HG03521 (cell line): ENCODE data around the gene LYPD8.

Experiments used
- ATAC-seq: cut with Tn5 transposase; IDR thresholded peaks from one replicate; pipeline ENCODE4 v1.9.1; 2021; ENCODE audit warnings: mild to moderate bottlenecking, moderate library complexity; ENCODE audit not compliant: unreplicated experiment

Gene LYPD8

DNA sequence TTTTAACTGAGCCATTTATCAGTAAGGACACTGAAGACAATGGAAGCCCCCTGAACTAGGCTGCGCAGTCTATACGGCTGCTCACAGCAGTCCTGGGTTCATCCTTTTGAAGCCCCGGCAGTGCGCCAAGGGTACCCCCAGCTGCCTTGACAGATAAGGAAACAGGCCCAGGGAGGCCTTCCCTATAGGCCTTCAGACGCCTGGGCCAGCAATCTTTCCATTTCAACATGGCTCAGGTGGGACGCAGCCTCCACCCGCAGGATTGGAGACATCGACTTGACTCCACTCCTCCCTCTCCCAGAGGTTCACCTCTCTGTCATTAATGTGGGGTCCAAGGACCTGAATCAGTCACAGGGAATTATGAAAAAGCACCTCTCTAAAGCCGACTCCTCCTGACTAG lies 2.8 kb upstream of the LYPD8 start:
- no peak for ATAC-seq

- ATAC-seq = no peak
Observed at GRCh38 chr1:248757784-248758195, 2.2 kb upstream of the LYPD8 start.

DNA sequence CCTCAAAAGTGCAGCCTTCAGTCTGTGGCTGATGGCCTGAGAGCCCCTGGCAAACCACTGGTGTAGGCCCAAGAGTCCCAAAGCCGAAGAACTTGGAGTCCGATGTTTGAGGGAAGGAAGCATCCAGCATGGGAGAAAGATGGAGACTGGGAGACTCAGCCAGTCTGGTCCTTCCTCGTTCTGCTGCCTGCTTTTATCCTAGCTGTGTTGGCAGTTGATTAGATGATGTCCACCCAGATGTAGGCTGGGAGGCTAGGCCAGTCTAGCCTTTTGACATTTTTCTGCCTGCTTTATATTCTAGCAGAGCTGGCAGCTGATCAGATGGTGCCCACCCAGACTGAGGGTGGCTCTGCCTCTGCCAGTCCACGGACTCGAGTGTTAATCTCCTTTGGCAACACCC lies 1.1 kb upstream of the LYPD8 start:
- ATAC-seq = no peak

DNA sequence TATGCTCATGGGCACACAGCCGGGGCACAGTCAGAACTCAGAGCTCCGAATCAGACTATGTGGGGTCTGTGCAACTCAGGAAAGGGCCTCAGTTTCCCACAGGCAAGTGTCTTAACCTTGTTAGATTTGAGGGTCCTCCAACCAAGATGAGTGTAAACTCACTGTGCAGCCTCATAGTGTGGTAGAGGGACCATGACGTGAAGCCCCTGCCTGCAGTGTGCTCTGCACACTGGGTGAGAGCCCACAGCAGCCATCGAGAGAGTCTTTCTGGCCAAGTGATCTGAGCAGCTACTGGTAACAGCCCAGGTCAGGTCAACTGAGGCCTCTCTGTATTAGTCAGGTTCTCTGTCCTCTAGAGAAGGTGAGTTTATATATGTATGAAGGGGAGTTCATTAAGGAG lies 592 bp upstream of the LYPD8 start:
- ATAC-seq = no peak

- ATAC-seq = no peak
Observed at GRCh38 chr1:248753708-248754280, 1.8 kb downstream of the LYPD8 start.

DNA sequence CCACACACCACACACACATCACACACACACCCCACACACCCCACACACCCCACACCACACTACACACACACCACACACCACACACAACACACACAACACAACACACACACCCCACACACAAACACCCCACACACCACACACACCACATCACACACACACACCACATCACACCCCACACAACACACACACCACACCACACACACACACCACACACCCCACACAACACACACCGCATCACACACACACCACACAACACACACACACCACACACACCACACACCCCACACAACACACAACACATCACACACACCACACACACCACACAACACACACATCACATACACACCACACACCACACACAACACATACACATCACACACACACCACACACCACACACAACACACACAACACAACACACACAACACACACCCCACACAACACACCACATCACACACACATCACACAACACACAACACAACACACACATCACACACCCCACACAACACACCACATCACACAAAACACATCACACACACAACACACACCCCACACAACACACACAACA lies 2.4 kb downstream of the LYPD8 start:
- no peak for ATAC-seq

- ATAC-seq = no peak
Observed at GRCh38 chr1:248752161-248753028, 3.2 kb downstream of the LYPD8 start.

DNA sequence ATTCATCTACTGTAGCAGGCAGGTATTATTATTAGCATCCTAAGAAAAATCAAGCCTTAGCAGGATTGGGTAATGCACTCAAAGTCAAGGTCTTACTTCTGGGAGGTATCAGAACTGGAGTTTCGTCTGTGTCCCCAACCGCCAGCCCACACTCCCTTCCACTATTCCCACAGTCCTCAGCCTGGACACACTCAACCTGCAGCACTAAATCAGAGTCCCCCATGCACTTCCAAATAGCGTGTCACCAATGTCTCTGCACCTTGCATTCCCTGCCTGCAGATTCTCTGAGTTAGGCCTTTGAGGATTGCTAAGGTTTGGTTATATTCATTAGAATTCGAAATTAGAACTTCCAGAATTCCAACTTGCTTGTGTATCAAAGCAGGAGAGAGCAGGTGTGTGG lies 3.9 kb downstream of the LYPD8 start:
- no peak for ATAC-seq

DNA sequence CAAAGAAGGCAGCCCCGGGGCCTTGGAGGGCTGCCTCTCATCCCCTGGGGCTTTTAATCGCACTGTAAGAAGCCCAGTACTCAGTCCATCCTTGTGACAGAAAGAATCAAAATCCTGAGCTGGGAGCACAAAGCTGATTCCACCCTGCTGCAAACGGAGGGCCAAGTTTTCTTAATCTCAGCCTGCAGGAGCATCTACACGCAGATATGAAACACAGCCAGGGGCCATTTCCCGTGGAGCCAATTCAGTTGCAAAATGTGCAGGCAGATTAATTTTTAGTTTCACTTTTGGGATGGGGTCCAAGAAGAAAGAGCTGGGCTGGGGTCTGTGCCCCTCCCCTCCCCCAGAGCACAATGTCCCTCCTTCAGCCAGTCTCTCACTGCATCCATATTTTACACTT lies 4.4 kb downstream of the LYPD8 start:
- no peak for ATAC-seq

- ATAC-seq = no peak
Observed at GRCh38 chr1:248750496-248750895, 5.1 kb downstream of the LYPD8 start.

GRCh38 chr1:248748211-248748610 lies 7.3 kb downstream of the LYPD8 start:
- ATAC-seq = no peak

GRCh38 chr1:248740876-248741275 lies 14.7 kb downstream of the LYPD8 start:
- ATAC-seq = no peak

GRCh38 chr1:248739572-248740205 lies 15.9 kb downstream of the LYPD8 start:
- ATAC-seq = no peak

GRCh38 chr1:248737457-248737856 lies 18.1 kb downstream of the LYPD8 start:
- ATAC-seq = no peak

DNA sequence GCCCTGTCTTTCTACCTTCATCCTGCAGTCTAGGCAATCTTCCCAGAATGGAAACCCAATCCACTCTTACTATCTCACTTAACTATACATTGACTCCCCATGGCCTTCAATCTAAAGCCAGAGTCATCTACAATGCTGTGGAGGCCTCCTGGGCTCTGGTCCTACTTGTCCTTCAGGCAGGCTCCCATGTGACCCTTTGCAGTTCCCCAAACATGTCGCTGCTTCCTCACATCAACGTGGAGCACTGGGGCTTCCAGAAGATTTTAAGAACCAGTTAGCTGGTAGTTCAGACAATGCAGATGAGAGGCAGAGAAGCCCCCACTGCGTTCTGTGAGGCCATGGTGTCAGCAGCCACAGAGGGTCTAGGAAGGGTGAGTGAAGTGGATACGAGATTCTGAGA lies 18.6 kb downstream of the LYPD8 start:
- no peak for ATAC-seq

GRCh38 chr1:248733566-248733965 lies 22.0 kb downstream of the LYPD8 start:
- ATAC-seq = no peak

DNA sequence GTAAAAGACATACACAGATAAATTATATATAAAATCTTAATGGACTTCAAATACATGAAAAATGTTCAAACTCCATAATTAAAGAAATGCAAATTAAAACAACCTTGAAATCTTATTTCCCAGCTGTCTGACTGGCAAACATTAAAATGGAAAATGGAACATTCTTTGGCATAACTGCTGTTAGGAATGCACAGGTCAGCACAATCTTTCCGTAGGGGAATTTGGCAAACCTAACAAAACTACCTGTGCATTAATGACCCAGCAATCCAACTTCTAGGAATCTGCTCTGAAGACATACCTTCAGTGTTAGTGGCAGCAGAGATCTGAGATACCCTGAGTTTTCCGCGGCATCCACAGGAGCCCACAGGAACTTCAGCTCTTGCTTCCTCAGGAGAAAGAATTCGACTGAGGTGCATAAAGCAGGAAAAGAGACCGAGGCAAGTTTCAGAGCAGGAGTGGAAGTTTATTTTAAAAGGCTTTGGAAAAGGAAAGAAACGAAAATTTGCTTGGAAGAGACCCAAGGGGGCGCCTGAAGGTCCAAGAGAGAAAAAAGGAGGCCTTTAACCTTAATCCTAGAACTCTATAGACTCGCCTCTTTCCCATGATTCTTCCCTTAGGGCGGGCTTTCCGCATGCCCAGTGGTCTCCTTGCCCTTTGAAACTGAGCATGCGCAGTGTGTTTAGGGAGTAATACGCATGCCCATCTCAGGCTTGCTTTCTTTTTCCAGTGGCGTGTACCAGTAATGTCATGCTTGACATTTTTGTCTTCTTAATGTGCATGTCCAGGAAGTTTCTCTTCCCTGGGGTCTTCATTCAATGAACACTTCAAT lies 24.8 kb downstream of the LYPD8 start:
- no peak for ATAC-seq

DNA sequence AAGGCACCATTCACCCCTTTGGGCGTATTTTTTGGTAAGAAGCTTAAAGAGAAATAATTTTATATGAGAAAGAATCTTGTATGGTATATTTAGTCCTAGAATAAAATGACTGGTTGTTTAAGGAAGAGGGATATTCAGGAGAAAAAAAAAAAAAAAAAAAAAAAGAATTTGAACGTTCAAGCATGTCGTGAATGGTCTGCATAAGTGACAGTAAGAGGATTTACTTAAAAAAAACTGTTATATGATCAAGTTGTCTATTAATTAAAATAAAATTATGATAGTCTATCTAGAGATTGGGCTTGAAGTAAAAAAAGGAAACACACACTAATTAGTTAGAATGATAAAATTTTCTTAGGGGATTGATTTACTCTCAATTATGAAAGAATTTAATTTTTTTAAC lies 41.3 kb downstream of the LYPD8 start:
- no peak for ATAC-seq

- no peak for ATAC-seq
Observed at GRCh38 chr1:248710305-248710900, 45.2 kb downstream of the LYPD8 start.

DNA sequence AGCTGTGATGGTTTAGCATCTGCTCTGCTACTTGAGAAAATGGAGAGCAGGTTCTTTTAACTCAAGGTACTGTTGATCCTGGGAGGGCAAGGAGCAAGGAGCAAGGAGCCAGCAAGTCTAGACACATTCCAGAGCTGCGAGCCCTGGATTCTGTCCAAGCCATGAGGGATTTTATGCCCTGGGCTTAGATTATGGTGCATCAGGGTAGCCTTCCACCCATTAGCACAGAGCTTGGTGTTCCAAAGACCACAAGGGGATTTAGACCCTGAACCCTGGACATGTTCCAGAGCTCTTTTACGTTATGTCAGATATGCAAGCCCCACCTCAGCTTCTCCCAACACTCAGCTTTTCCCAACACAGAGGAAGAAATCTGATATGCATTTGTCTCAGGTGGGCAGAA lies 51.0 kb downstream of the LYPD8 start:
- ATAC-seq = no peak

DNA sequence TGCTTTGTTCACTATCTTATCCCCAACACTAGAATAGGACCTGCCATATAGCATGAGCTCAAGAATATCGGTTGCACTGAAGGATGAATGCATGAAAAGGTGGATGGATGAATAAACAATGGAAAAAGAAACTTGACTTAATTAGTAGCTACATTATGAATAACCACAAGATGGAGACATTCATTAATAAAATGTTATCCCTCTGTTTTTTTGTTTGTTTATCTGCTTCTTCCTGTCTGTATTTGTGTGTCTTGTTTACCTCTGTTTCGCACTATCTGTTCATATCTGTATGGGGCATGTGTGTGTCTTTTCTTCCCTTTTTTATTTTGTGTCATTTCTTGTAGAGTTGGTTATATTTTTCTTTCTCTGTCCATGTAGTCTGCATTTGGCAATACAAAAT lies 51.9 kb downstream of the LYPD8 start:
- no peak for ATAC-seq
